Loucy (cell line): ENCODE measurements around the gene PTPN5.

Source experiments
- EZH2phosphoT487 ChIP-seq: fragments of 200-600 bp; IDR thresholded peaks from 2 replicates; pipeline ENCODE4 v1.6.1; 2018; ENCODE audit warnings: antibody characterized with exemption, mild to moderate bottlenecking, moderate library complexity, borderline replicate concordance
- TF ChIP-seq, protein P1 (sequence below): fragments of 200-600 bp; sonication (generic); conservative IDR thresholded peaks from 2 replicates; pipeline ENCODE4 v1.5.1; 2014; ENCODE audit warnings: mild to moderate bottlenecking, antibody characterized with exemption, low read length

DNA sequence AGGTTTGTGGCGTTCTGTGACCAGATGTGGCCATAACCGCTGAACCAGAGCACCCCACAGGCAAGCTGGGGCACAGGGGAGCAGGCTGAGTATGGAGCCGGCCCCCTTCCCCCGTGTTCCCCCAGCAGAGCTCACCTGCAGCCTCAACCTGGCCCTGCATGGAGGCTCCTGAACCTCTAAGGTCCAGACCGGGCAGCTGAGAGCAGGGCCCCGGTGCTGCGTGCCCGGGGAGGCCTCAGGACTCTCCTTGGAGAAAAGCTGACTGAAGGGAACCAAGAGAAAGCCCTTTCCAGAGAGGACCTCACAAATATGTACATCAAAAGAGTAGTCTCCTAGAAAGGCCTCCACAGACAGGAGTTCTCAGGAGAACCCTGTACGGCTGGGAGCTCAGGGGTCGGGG is 48.2 kb downstream of the PTPN5 start:
- TF ChIP-seq, protein P1, sequence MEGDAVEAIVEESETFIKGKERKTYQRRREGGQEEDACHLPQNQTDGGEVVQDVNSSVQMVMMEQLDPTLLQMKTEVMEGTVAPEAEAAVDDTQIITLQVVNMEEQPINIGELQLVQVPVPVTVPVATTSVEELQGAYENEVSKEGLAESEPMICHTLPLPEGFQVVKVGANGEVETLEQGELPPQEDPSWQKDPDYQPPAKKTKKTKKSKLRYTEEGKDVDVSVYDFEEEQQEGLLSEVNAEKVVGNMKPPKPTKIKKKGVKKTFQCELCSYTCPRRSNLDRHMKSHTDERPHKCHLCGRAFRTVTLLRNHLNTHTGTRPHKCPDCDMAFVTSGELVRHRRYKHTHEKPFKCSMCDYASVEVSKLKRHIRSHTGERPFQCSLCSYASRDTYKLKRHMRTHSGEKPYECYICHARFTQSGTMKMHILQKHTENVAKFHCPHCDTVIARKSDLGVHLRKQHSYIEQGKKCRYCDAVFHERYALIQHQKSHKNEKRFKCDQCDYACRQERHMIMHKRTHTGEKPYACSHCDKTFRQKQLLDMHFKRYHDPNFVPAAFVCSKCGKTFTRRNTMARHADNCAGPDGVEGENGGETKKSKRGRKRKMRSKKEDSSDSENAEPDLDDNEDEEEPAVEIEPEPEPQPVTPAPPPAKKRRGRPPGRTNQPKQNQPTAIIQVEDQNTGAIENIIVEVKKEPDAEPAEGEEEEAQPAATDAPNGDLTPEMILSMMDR = no peak
- TF ChIP-seq EZH2phosphoT487 = no peak
